Measurements from ENCODE around the gene SFTPD.

SFTPD gene

DNA sequence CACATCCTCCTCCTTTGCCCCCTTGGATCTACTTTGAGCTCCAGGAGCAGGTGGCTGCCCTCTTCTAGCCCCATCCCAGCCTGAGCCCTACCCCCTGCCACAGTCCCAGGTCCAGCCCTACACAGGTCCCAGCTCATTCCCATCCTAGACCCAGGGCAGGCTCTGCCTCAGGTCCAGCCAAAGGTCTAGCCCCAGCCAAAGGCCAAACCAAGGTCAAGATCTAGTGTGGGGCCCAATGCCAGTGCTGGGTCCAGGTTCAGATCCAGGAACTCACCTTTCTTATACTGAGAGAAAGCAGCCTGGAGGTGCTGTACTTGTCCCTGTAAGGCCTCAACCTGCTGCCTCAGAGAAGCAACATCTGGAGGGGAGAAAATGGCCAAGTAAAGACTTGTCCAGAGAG lies 8.5 kb downstream of the SFTPD start:
- ChIA-PET CTCF (no interaction called here), POLR2A (no interaction called here)
- no peak for TF ChIP-seq FOXM1 (IDR thresholded peaks at IDR 0.05; ENCODE audit: borderline replicate concordance)
- no peak for TF ChIP-seq FOXK2 (IDR thresholded peaks at IDR 0.05)
- TF ChIP-seq TARDBP (IDR thresholded peaks at IDR 0.05), result no peak
- no peak for TF ChIP-seq CTBP1 (IDR thresholded peaks at IDR 0.05; ENCODE audit: borderline replicate concordance)
- no peak for TF ChIP-seq ZNF384 (IDR thresholded peaks at IDR 0.05)
- no peak for TF ChIP-seq L3MBTL2 (conservative IDR thresholded peaks at IDR 0.05)
- TF ChIP-seq, protein P1, sequence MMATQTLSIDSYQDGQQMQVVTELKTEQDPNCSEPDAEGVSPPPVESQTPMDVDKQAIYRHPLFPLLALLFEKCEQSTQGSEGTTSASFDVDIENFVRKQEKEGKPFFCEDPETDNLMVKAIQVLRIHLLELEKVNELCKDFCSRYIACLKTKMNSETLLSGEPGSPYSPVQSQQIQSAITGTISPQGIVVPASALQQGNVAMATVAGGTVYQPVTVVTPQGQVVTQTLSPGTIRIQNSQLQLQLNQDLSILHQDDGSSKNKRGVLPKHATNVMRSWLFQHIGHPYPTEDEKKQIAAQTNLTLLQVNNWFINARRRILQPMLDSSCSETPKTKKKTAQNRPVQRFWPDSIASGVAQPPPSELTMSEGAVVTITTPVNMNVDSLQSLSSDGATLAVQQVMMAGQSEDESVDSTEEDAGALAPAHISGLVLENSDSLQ (IDR thresholded peaks at IDR 0.05), result no peak
- TF ChIP-seq ELF4 (IDR thresholded peaks at IDR 0.05), result no peak
- no peak for TF ChIP-seq FOXA1 (IDR thresholded peaks at IDR 0.05)
- no peak for TF ChIP-seq BHLHE40 (IDR thresholded peaks at IDR 0.05; ENCODE audit: borderline replicate concordance)
- TF ChIP-seq NFRKB (IDR thresholded peaks at IDR 0.05), result no peak
- TF ChIP-seq LEF1 (IDR thresholded peaks at IDR 0.05; ENCODE audit: borderline replicate concordance), result no peak
- TF ChIP-seq HDGF (IDR thresholded peaks at IDR 0.05; ENCODE audit: borderline replicate concordance), result no peak
- TF ChIP-seq SUZ12 (IDR thresholded peaks at IDR 0.05), result no peak
- TF ChIP-seq ARNT (IDR thresholded peaks at IDR 0.05), result no peak
- TF ChIP-seq SP1 (IDR thresholded peaks at IDR 0.05), result no peak
- no peak for DNase-seq (ENCODE audit: extremely low spot score)

DNA sequence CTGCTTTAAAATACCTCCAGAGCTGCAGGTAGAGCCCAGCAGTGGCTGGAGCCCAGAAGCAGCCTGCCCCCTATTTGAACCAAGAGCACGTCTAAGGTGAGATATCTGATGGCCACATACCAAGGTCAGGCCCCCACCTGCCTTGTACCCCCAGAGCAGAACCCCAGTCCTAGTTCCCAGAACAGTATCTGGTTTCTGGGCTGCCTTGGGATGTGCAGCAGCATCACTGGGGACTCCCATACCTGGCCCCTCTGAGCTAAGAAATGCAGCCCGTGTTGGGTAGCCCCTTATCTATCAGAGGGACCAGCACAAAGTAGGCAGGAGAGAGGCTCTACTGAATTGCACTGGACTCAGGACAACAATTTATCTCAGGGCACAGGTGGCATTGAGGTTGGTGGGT lies 8.9 kb downstream of the SFTPD start:
- DNase-seq (ENCODE audit: extremely low spot score), result no peak
- POLR2A ChIA-PET, result no interaction called here
- CTCF ChIA-PET, result no interaction called here
- TF ChIP-seq CTBP1 (IDR thresholded peaks at IDR 0.05; ENCODE audit: borderline replicate concordance), result no peak
- TF ChIP-seq, protein P1 (IDR thresholded peaks at IDR 0.05), result no peak
- no peak for TF ChIP-seq FOXM1 (IDR thresholded peaks at IDR 0.05; ENCODE audit: borderline replicate concordance)
- no peak for TF ChIP-seq SUZ12 (IDR thresholded peaks at IDR 0.05)
- no peak for TF ChIP-seq NFRKB (IDR thresholded peaks at IDR 0.05)
- TF ChIP-seq HDGF (IDR thresholded peaks at IDR 0.05; ENCODE audit: borderline replicate concordance), result no peak
- no peak for TF ChIP-seq SP1 (IDR thresholded peaks at IDR 0.05)
- TF ChIP-seq ARNT (IDR thresholded peaks at IDR 0.05), result no peak
- no peak for TF ChIP-seq ELF4 (IDR thresholded peaks at IDR 0.05)

DNA sequence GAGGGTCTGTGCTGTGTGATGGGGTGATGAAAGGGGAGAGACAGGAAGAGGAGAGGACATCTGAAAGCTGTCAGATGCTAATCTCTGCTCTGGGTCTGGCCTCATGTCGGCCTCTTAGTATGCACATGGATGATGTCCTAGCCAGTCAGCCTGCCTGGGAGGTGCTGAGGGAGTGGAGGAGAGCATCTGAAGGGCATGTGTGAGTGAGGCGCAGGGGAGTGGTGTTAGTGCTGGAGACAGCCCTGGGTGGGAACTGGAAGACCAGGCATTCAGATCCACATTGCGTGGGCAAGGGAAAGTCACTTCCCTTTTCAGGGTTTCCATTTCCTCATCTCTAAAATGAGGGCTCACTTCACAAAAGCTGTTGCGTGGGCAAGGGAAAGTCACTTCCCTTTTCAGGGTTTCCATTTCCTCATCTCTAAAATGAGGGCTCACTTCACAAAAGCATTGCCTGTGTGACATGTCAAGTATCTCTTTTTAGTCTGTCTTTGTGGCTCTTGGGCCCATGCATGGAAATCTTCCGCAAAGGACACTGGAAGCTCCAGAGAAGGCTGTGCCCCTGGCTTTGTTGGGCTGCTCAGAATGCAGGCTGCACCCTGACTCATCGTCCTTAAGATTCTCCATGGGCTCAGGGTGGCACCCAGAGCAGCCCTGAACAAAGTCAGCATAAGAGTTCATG lies 10.0 kb downstream of the SFTPD start:
- ChIA-PET POLR2A (no interaction called here), CTCF (no interaction called here)
- TF ChIP-seq ZNF384 (IDR thresholded peaks at IDR 0.05), result no peak
- no peak for TF ChIP-seq HDGF (IDR thresholded peaks at IDR 0.05; ENCODE audit: borderline replicate concordance)
- TF ChIP-seq SP1 (IDR thresholded peaks at IDR 0.05), result no peak
- TF ChIP-seq ARNT (IDR thresholded peaks at IDR 0.05), result no peak
- no peak for TF ChIP-seq NFRKB (IDR thresholded peaks at IDR 0.05)
- no peak for TF ChIP-seq LEF1 (IDR thresholded peaks at IDR 0.05; ENCODE audit: borderline replicate concordance)
- TF ChIP-seq SUZ12 (IDR thresholded peaks at IDR 0.05), result no peak
- no peak for TF ChIP-seq FOXK2 (IDR thresholded peaks at IDR 0.05)
- no peak for TF ChIP-seq TARDBP (IDR thresholded peaks at IDR 0.05)
- no peak for TF ChIP-seq L3MBTL2 (conservative IDR thresholded peaks at IDR 0.05)
- TF ChIP-seq CTBP1 (IDR thresholded peaks at IDR 0.05; ENCODE audit: borderline replicate concordance), result no peak
- no peak for TF ChIP-seq ELF4 (IDR thresholded peaks at IDR 0.05)
- TF ChIP-seq FOXM1 (IDR thresholded peaks at IDR 0.05; ENCODE audit: borderline replicate concordance), result no peak
- no peak for TF ChIP-seq FOXA1 (IDR thresholded peaks at IDR 0.05)
- TF ChIP-seq, protein P1 (IDR thresholded peaks at IDR 0.05), result no peak
- no peak for DNase-seq (ENCODE audit: extremely low spot score)

DNA sequence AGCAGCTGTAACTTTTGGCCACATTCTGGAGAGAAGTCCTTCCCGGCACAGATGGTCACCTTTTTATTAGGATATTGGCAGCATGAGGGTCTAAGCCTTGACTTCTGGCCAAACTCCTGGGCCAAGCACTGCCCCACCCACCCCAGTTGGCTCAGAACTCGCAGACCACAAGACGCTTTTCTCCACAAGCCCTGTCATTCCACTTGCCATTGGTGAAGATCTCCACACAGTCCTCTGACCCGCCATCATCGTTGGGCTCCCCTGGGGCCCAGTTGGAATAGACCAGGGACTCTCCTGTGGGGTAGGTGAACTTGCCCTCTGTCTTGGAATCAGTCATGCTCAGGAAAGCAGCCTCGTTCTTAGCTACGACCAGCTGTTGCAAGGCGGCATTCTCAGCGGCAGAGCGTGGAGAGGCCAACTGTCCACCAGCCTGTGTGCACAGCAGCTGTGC lies 11.2 kb downstream of the SFTPD start:
- ChIA-PET CTCF (no interaction called here), POLR2A (no interaction called here)
- no peak for DNase-seq (ENCODE audit: extremely low spot score)
- TF ChIP-seq SUZ12 (IDR thresholded peaks at IDR 0.05) (no peak), FOXK2 (IDR thresholded peaks at IDR 0.05) (no peak)

DNA sequence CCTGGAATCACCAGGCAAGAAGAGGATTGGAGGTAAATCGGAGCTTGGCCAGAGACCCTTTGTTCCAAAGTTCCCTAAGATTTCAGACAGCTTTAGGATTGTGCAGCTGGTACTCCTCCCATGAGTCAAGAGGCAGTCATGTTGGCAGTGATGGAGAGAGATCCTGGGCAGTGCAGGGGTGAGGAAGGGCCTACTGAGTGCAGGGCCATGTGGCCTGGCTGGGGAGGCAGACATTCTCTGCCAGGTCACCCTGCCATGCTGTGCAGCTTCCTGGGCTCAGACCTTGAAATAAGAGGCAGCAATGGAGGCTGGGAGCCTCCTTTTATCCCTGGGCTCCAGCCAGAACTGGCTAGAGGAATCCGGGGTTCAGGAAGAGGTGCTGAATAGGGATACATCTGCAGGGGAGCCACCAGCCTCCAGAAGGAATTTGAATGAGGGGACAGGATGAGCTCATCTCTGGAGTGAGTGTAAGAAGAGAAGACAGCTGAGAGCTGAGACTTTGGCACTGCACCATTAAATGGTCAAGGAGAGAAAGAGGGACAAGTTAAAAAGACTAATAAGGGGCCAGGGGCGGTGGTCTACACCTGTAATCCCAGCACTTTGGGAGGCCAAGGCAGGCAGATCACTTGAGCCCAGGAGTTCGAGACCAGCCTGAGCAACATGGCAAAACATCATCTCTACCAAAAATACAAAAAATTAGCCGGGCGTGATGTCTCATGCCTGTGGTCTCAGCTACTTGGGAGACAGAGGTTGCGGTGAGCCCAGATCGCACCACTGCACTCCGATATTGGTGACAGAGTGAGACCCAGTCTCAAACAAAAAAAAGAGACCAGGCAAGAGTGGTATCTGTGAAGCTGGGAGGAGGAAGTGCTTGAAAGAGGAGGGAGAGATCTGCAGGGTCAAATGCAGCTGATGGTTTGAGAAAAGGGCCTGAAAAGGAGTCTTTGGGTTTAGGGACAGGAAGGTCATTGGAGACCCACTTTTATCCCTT lies 12.0 kb downstream of the SFTPD start:
- ChIA-PET POLR2A (no interaction called here), CTCF (no interaction called here)
- TF ChIP-seq CTBP1 (IDR thresholded peaks at IDR 0.05; ENCODE audit: borderline replicate concordance), result no peak
- no peak for TF ChIP-seq ELF4 (IDR thresholded peaks at IDR 0.05)
- TF ChIP-seq FOXK2 (IDR thresholded peaks at IDR 0.05), result no peak
- TF ChIP-seq BHLHE40 (IDR thresholded peaks at IDR 0.05; ENCODE audit: borderline replicate concordance), result no peak
- TF ChIP-seq, protein P1 (IDR thresholded peaks at IDR 0.05), result no peak
- TF ChIP-seq NFRKB (IDR thresholded peaks at IDR 0.05), result no peak
- no peak for DNase-seq (ENCODE audit: extremely low spot score)

Measured in HEK293T (cell line).